Retinal pigment epithelial cell (primary cell): ENCODE measurements around the gene RGS7.
"Not testable (repeated sequence)": the region's sequence is repeated elsewhere in the genome, so short reads cannot be mapped to it uniquely, and the experiment has no call there.

Experiments used
- DNase-seq: peaks from one replicate; pipeline ENCODE4 v3.0.0-alpha.2; 2010; ENCODE audit warnings: low read depth
- H3K4me3 ChIP-seq: 2 replicates; pipeline ENCODE4 v1.5.1; 2011; ENCODE audit warnings: mild to moderate bottlenecking, low read length, control low read depth, moderate library complexity
- CTCF ChIP-seq: conservative IDR thresholded peaks from 2 replicates; pipeline ENCODE4 v1.5.1; 2011; ENCODE audit warnings: low read depth, low read length, control low read depth, inconsistent platforms

The RGS7 gene

DNA sequence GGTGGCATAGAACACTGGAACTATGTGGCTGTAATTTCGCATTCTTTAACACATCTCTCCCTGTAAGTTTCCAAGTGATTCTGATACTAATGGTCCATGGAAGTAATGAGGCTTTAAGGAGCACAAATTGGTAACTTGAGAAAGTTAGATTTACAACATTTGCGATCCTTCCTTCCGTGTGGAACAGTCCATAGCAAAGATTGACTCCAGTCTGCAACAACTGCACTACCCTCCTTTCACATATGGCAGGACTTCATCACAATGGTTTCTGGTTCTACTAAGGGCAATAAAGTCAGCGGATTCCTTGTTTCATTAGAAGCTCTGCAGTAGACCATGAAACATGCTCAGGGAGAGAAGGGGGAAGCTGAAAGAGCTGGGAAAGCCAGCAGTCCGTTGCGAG, 261.2 kb downstream of the RGS7 start:
- TF ChIP-seq CTCF: no peak

GRCh38 chr1:241090798-241091197, 266.2 kb downstream of the RGS7 start:
- no peak overlapping the region for H3K4me3 ChIP-seq
- DNase-seq: no peak
- no peak for TF ChIP-seq CTCF

More for the DNA sequence above, 261.2 kb downstream of the RGS7 start:
- no peak for DNase-seq
- no peak overlapping the region for H3K4me3 ChIP-seq

DNA sequence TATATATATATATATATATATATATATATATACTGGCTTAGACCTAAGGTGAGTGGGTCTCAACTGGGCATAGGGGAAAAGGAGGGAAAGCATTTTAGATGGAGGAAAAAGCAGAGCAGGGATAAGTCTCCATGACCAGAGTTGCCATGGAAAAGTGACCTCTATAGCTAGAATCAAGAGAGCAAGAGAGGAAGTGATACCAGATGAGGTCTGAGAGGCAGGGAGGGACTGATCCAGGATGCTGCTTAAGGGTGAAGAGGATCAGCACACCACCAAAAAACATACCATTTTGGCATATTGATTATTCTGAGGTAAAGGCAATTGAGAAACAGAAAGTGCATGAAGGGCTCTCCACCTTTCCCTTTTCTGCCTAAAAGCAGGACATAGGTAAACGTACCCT, 267.9 kb downstream of the RGS7 start:
- not testable (repeated sequence) for DNase-seq, H3K4me3 ChIP-seq

- not testable (repeated sequence) for H3K4me3 ChIP-seq, DNase-seq
Observed at GRCh38 chr1:241088075-241088474, 268.9 kb downstream of the RGS7 start.

DNA sequence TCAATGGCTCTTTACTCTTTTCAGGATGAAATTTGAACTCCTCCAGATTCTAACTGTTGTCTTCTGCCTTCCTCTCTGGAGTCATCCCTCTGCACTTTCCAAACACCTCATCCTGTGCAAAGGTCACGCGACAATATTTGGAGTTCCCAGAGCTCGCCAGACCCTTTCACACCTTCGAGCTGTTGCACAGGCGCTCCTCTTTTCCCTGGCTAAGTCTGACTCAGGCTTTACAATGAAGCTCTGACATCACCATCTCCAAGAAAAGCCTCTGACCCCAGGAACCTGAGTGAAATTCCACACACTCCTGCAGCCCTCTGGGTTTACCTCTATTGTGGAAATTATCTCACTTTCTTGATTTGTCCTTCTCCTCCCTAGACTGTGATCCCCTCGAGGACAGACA, 270.3 kb downstream of the RGS7 start:
- no peak for TF ChIP-seq CTCF
- H3K4me3 ChIP-seq: no peak overlapping the region
- DNase-seq: no peak

DNA sequence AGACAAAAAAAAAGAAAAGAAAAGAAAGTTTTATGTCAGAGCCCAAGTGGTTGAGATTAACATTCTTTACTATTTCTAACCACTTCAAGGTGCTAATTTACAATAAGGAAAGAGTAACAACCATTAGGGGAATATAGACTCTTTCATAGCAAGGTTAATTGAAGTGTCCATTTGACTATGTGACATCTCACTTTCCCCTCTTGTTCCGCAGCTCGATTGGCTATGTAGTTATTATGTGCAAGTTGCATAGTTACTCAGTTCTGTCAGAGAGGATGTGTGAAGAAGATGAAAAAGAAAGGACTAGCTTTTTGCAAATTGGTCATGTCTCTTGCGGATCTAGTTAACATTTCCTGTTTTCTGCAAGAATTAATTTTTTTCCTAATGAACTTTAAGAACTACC, 273.7 kb downstream of the RGS7 start:
- DNase-seq: no peak
- no peak for TF ChIP-seq CTCF
- no peak overlapping the region for H3K4me3 ChIP-seq

GRCh38 chr1:241081473-241081872, 275.5 kb downstream of the RGS7 start:
- no peak for TF ChIP-seq CTCF
- DNase-seq: no peak
- no peak overlapping the region for H3K4me3 ChIP-seq

- TF ChIP-seq CTCF: no peak
- no peak for DNase-seq
- H3K4me3 ChIP-seq: no peak overlapping the region
Observed at GRCh38 chr1:241079459-241079858, 277.5 kb downstream of the RGS7 start.
